ENCODE data around the gene ADAMTSL1. TPM values are rescaled to one million over a fixed set of nuclear protein-coding genes. Genes with fewer than 3 reads are reported as not detected.

The ADAMTSL1 gene
- total and polyA plus RNA-seq, 2 of the 8 experiments (the other 6 are each of a cell fraction or from before 2014, with no cell fraction given): 0.84 to 1.1 TPM

GRCh38 chr9:18682907-18683306, 209.0 kb downstream of the ADAMTSL1 start:
- H3K79me2 ChIP-seq (ENCODE audit: control insufficient read depth in 1 of 2, insufficient read depth in 2 of 2, low read length in 2 of 2): no peaks in the 10 kb centered on the region
- H3K79me1 ChIP-seq (ENCODE audit: low read depth, low read length): no peaks in the 10 kb centered on the region
- ChIA-PET POLR2A (ENCODE audit: partially characterized antibody) (no interaction called here), CTCF (ENCODE audit: partially characterized antibody) (interaction anchor here (0.7 kb wide), 1 partner anchor 246 kb away, joined by 3 read pairs; no protein-coding TSS in a partner anchor)
- H3K36me3 ChIP-seq (ENCODE audit: control insufficient read depth in 2 of 4, insufficient read depth in 4 of 4, low read length in 3 of 4): no peaks in the 10 kb centered on the region
- H4K8ac ChIP-seq (ENCODE audit: extremely low read depth, insufficient read depth, low read length): no peak overlapping the region
- H3K9ac ChIP-seq (replicated peaks in 1 of 4; ENCODE audit: extremely low read depth in 1 of 4, low read depth in 3 of 4, low read length in 3 of 4): no peak overlapping the region
- no peaks in the 10 kb centered on the region for H3K9me3 ChIP-seq (ENCODE audit: insufficient read depth in 2 of 2, low read depth in 1 of 2, low read length in 1 of 2)
- TF ChIP-seq CTBP2 (IDR thresholded peaks at IDR 0.05; ENCODE audit: borderline replicate concordance, insufficient read depth, insufficient read length, low read length) (no peak), SP1 (IDR thresholded peaks at IDR 0.05; ENCODE audit: low read depth, low read length) (no peak), TAF1 (IDR thresholded peaks at IDR 0.05; ENCODE audit: low read depth, low read length) (no peak)
- no peaks in the 10 kb centered on the region for H3K27me3 ChIP-seq (replicated peaks in 1 of 4; ENCODE audit: control insufficient read depth in 3 of 4, extremely low read depth in 1 of 4, insufficient read depth in 3 of 4, low read length in 3 of 4)
- H4K5ac ChIP-seq (ENCODE audit: insufficient read length, low read depth, low read length): no peak overlapping the region
- H3K56ac ChIP-seq (replicated peaks; ENCODE audit: insufficient read length, low read depth, low read length): no peak overlapping the region
- H2BK120ac ChIP-seq (replicated peaks; ENCODE audit: low read depth, low read length): no peak overlapping the region
- H3K4ac ChIP-seq (replicated peaks; ENCODE audit: insufficient read length, low read depth, low read length): no peak overlapping the region
- no peaks in the 10 kb centered on the region for H4K20me1 ChIP-seq (replicated peaks in 1 of 2; ENCODE audit: control insufficient read depth in 1 of 2, insufficient read depth in 2 of 2, low read length in 2 of 2)
- no peak overlapping the region for H3K14ac ChIP-seq (ENCODE audit: insufficient read length)
- H2AFZ ChIP-seq (ENCODE audit: low read length): no peak overlapping the region
- H3K4me1 ChIP-seq (replicated peaks in 1 of 4; ENCODE audit: control insufficient read depth in 3 of 4, insufficient read depth in 4 of 4, low read length in 3 of 4): no peaks in the 10 kb centered on the region
- WGBS, 2 experiments (ENCODE audit: extremely low coverage in 1 of 2, insufficient coverage in 1 of 2, insufficient read length in 1 of 2, insufficient replicate concordance in 2 of 2, low coverage in 1 of 2, low lambda C conversion rate in 2 of 2, missing lambda C conversion rate in 1 of 2): 87% methylated on average over 5 of the region's 6 CpGs; no CpG with 5 or more reads in 1 of the 2 experiments
- H3K4me2 ChIP-seq (ENCODE audit: insufficient read depth in 1 of 2, low read depth in 2 of 2, low read length in 2 of 2): no peak overlapping the region
- no peak overlapping the region for H3K18ac ChIP-seq (ENCODE audit: extremely low read depth, low read length)
- H2BK20ac ChIP-seq (ENCODE audit: low read length): no peak overlapping the region
- H2BK5ac ChIP-seq (ENCODE audit: low read depth, low read length): no peak overlapping the region
- FAIRE-seq (no peak), DNase-seq (ENCODE audit: low read depth in 1 of 2, low spot score in 2 of 2) (no peak)
- H3K23ac ChIP-seq (ENCODE audit: insufficient read length): no peak overlapping the region
- H2BK15ac ChIP-seq (ENCODE audit: low read length): no peak overlapping the region
- no peak overlapping the region for H3K4me3 ChIP-seq (ENCODE audit: extremely low read depth in 1 of 4, insufficient read depth in 2 of 4, low read depth in 3 of 4, low read length in 4 of 4)
- H2AK5ac ChIP-seq (ENCODE audit: low read depth, low read length): no peak overlapping the region
- H3K27ac ChIP-seq (ENCODE audit: low read depth, low read length): no peak overlapping the region
- no peaks in the 10 kb centered on the region for H3K23me2 ChIP-seq (ENCODE audit: low read depth, low read length)
- H4K91ac ChIP-seq (replicated peaks; ENCODE audit: insufficient read length, low read length): no peak overlapping the region
- H2BK12ac ChIP-seq (ENCODE audit: low read depth, low read length): no peak overlapping the region

All from H1 (cell line).